AG20443 (cell line): ENCODE data around the gene PLEKHG3.

Experiments used
- DNase-seq: peaks from one replicate; pipeline ENCODE4 v3.0.0; 2012; ENCODE audit warnings: low spot score, mixed read lengths

PLEKHG3 gene

GRCh38 chr14:64786296-64787149, 82.3 kb downstream of the PLEKHG3 start:
- DNase-seq: peak; percentile 59

- no peak for DNase-seq
These were observed 83.4 kb downstream of the PLEKHG3 start for GRCh38 chr14:64787619-64788018.

GRCh38 chr14:64788706-64789105, 84.5 kb downstream of the PLEKHG3 start:
- peak; percentile 82 for DNase-seq

GRCh38 chr14:64789696-64790095, 85.5 kb downstream of the PLEKHG3 start:
- DNase-seq: no peak

- DNase-seq: no peak
These were observed 86.3 kb downstream of the PLEKHG3 start for GRCh38 chr14:64790478-64790877.

GRCh38 chr14:64792231-64792630, 88.0 kb downstream of the PLEKHG3 start:
- no peak for DNase-seq

- DNase-seq: no peak
These were observed 88.8 kb downstream of the PLEKHG3 start for GRCh38 chr14:64792871-64793560.

GRCh38 chr14:64795211-64795610, 91.0 kb downstream of the PLEKHG3 start:
- no peak for DNase-seq

- DNase-seq: no peak
These were observed 91.7 kb downstream of the PLEKHG3 start for GRCh38 chr14:64795921-64796320.

GRCh38 chr14:64796369-64796768, 92.1 kb downstream of the PLEKHG3 start:
- DNase-seq: no peak

GRCh38 chr14:64799555-64799954, 95.3 kb downstream of the PLEKHG3 start:
- no peak for DNase-seq
